ENCODE measurements around the gene CEP57L1.
"Not testable (repeated sequence)": the region's sequence is repeated elsewhere in the genome, so short reads cannot be mapped to it uniquely, and the experiment has no call there.

The CEP57L1 gene

GRCh38 chr6:109167562-109167961 is 72.3 kb downstream of the CEP57L1 start:
- no peak for DNase-seq (ENCODE audit: low read depth in 2 of 2, low spot score in 1 of 2)

- no peak for DNase-seq (ENCODE audit: low read depth in 2 of 2, low spot score in 1 of 2)
These were observed 75.0 kb downstream of the CEP57L1 start for GRCh38 chr6:109170333-109170732.

- no peak for DNase-seq (ENCODE audit: low read depth in 2 of 2, low spot score in 1 of 2)
These were observed 76.9 kb downstream of the CEP57L1 start for GRCh38 chr6:109172101-109172746.

GRCh38 chr6:109174916-109175315 is 79.6 kb downstream of the CEP57L1 start:
- no peak for DNase-seq (ENCODE audit: low read depth in 2 of 2, low spot score in 1 of 2)

- no peak for DNase-seq (ENCODE audit: low read depth in 2 of 2, low spot score in 1 of 2)
These were observed 83.6 kb downstream of the CEP57L1 start for GRCh38 chr6:109178921-109179320.

- no peak for DNase-seq (ENCODE audit: low read depth in 2 of 2, low spot score in 1 of 2)
These were observed 84.2 kb downstream of the CEP57L1 start for GRCh38 chr6:109179507-109179906.

GRCh38 chr6:109182578-109182977 is 87.3 kb downstream of the CEP57L1 start:
- DNase-seq (ENCODE audit: low read depth in 2 of 2, low spot score in 1 of 2), result no peak

- no peak for DNase-seq (ENCODE audit: low read depth in 2 of 2, low spot score in 1 of 2)
These were observed 87.9 kb downstream of the CEP57L1 start for GRCh38 chr6:109183109-109183650.

GRCh38 chr6:109184638-109185037 is 89.3 kb downstream of the CEP57L1 start:
- no peak for DNase-seq (ENCODE audit: low read depth in 2 of 2, low spot score in 1 of 2)

- no peak for DNase-seq (ENCODE audit: low read depth in 2 of 2, low spot score in 1 of 2)
These were observed 90.7 kb downstream of the CEP57L1 start for GRCh38 chr6:109186012-109186411.

GRCh38 chr6:109187399-109188114 is 92.2 kb downstream of the CEP57L1 start:
- DNase-seq (ENCODE audit: low read depth in 2 of 2, low spot score in 1 of 2), result peak; percentile 13 to 35

GRCh38 chr6:109188115-109188411 is 92.8 kb downstream of the CEP57L1 start:
- DNase-seq (ENCODE audit: low read depth in 2 of 2, low spot score in 1 of 2), result no peak

- DNase-seq (ENCODE audit: low read depth in 2 of 2, low spot score in 1 of 2), result not testable (repeated sequence)
These were observed 96.1 kb downstream of the CEP57L1 start for GRCh38 chr6:109191368-109191767.

GRCh38 chr6:109192865-109193264 is 97.6 kb downstream of the CEP57L1 start:
- no peak for DNase-seq (ENCODE audit: low read depth in 2 of 2, low spot score in 1 of 2)

GRCh38 chr6:109194880-109195279 is 99.6 kb downstream of the CEP57L1 start:
- DNase-seq (ENCODE audit: low read depth in 2 of 2, low spot score in 1 of 2), result no peak

- no peak for DNase-seq (ENCODE audit: low read depth in 2 of 2, low spot score in 1 of 2)
These were observed 101.8 kb downstream of the CEP57L1 start for GRCh38 chr6:109197061-109197460.

GRCh38 chr6:109202409-109203264 is 107.3 kb downstream of the CEP57L1 start:
- DNase-seq (ENCODE audit: low read depth in 2 of 2, low spot score in 1 of 2), result no peak

- DNase-seq (ENCODE audit: low read depth in 2 of 2, low spot score in 1 of 2), result no peak
These were observed 109.2 kb downstream of the CEP57L1 start for GRCh38 chr6:109204511-109204910.

GRCh38 chr6:109212683-109213082 is 117.4 kb downstream of the CEP57L1 start:
- DNase-seq (ENCODE audit: low read depth in 2 of 2, low spot score in 1 of 2), result no peak
